Measurements from ENCODE around the gene RBM33. TPM values are rescaled to one million over a fixed set of nuclear protein-coding genes. Genes with fewer than 3 reads are reported as not detected.

The RBM33 gene
- total RNA-seq, 4 donors from 2014 or later, result 35.7 to 59.9 (median 44.5) TPM

DNA sequence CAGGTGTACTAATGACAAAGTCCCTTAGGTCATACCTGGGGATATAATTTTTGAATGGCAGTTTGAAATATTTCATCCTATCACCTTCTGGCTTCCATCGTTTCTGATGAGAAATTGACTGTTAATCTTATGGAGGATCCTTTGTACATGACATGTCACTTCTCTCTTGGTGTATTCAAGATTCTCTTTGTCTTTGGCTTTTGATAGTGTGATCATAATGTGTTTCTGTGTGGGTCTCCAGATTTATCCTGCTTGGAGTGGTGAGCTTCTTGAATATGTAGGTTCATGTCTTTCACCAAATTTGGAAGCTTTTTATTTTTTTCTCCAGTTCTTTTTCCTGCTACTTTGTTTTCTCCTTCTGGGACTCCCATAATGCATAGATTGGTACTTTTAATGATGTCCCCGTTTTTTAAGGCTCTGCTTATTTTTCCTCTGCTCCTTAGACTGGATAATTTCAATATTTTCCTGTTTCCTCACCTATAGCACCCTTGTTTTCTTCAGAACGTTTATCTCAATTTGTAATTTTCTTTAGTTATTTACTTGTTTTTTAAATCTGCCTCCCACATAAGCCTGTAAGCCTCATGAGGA is 4.4 kb downstream of the RBM33 start:
- intact Hi-C loops (cut with DNase I), result no loop called here

GRCh38 chr7:155649588-155649987 is 5.1 kb downstream of the RBM33 start:
- no peak for TF ChIP-seq POLR2A (IDR thresholded peaks at IDR 0.05)
- no peak for TF ChIP-seq CTCF (IDR thresholded peaks at IDR 0.05)
- WGBS, 2 donors, result 97 to 98% methylated on average over 2 of the region's 2 CpGs
- intact Hi-C loops (cut with DNase I), result no loop called here
- Histone ChIP-seq H3K36me3 (no peaks in the 10 kb centered on the region), H3K27me3 (no peaks in the 10 kb centered on the region), H3K4me3 (replicated peaks in 1 of 3) (no peak overlapping the region), H3K9me3 (no peaks in the 10 kb centered on the region), H3K4me1 (peaks cover 16 to 29% of the 10 kb centered on the region in 2 donors), H3K27ac (no peak overlapping the region)
- DNase-seq, result no peak

More for the DNA sequence above, 4.4 kb downstream of the RBM33 start:
- Histone ChIP-seq H3K27ac (no peak overlapping the region), H3K9me3 (no peaks in the 10 kb centered on the region), H3K27me3 (no peaks in the 10 kb centered on the region), H3K4me3 (replicated peaks in 1 of 3) (no peak overlapping the region), H3K4me1 (peaks cover 16 to 26% of the 10 kb centered on the region in 2 donors), H3K36me3 (no peaks in the 10 kb centered on the region)
- WGBS, 2 donors, result 94 to 95% methylated on average over 3 of the region's 3 CpGs
- no peak for TF ChIP-seq CTCF (IDR thresholded peaks at IDR 0.05)
- TF ChIP-seq POLR2A (IDR thresholded peaks at IDR 0.05), result no peak
- DNase-seq, result no peak

- intact Hi-C loops (cut with DNase I), result no loop called here
- Histone ChIP-seq H3K27me3 (no peaks in the 10 kb centered on the region), H3K4me1 (peaks cover 6 to 16% of the 10 kb centered on the region in 2 donors), H3K9me3 (no peaks in the 10 kb centered on the region), H3K4me3 (replicated peaks in 1 of 3) (no peak overlapping the region), H3K27ac (no peak overlapping the region), H3K36me3 (no peaks in the 10 kb centered on the region)
- DNase-seq, result no peak
- no peak for TF ChIP-seq POLR2A (IDR thresholded peaks at IDR 0.05)
- TF ChIP-seq CTCF (IDR thresholded peaks at IDR 0.05), result no peak
- 94 to 95% methylated on average over 6 of the region's 6 CpGs for WGBS, 2 donors
Observed at GRCh38 chr7:155652156-155653114, 8.0 kb downstream of the RBM33 start.

- intact Hi-C loops (cut with DNase I), result no loop called here
- WGBS, 2 donors, result 61 to 75% methylated on average over 2 of the region's 2 CpGs
- H3K4me1 ChIP-seq, result peaks cover 11 to 16% of the 10 kb centered on the region in 2 donors
- TF ChIP-seq CTCF (IDR thresholded peaks at IDR 0.05), result no peak
- TF ChIP-seq POLR2A (IDR thresholded peaks at IDR 0.05), result no peak
- H3K27ac ChIP-seq, result no peak overlapping the region
- H3K9me3 ChIP-seq, result no peaks in the 10 kb centered on the region
- peak in 1 of 2 donors; percentile 14 for DNase-seq
- no peak overlapping the region for H3K4me3 ChIP-seq (replicated peaks in 1 of 3)
- H3K36me3 ChIP-seq, result no peaks in the 10 kb centered on the region
- no peaks in the 10 kb centered on the region for H3K27me3 ChIP-seq
Observed at GRCh38 chr7:155653803-155654202, 9.3 kb downstream of the RBM33 start.

- Histone ChIP-seq H3K4me1 (peaks cover 9 to 13% of the 10 kb centered on the region in 2 donors), H3K27ac (no peak overlapping the region), H3K27me3 (no peaks in the 10 kb centered on the region), H3K36me3 (no peaks in the 10 kb centered on the region), H3K9me3 (no peaks in the 10 kb centered on the region), H3K4me3 (replicated peaks in 1 of 3) (no peak overlapping the region)
- TF ChIP-seq POLR2A (IDR thresholded peaks at IDR 0.05), result no peak
- TF ChIP-seq CTCF (IDR thresholded peaks at IDR 0.05), result no peak
- WGBS, 2 donors, result 66 to 67% methylated on average over 7 of the region's 7 CpGs
- no peak for DNase-seq
- intact Hi-C loops (cut with DNase I), result no loop called here
Observed at GRCh38 chr7:155656891-155657290, 12.4 kb downstream of the RBM33 start.

Data from thyroid gland (tissue), 4 donors.